ENCODE data around the gene LCMT1. TPM values are rescaled to one million over a fixed set of nuclear protein-coding genes. Genes with fewer than 3 reads are reported as not detected.
"Not testable (repeated sequence)": the region's sequence is repeated elsewhere in the genome, so short reads cannot be mapped to it uniquely, and the experiment has no call there.

The LCMT1 gene
- total RNA-seq, 3 donors from 2014 or later (not counting 1 experiment from before 2014, with no cell fraction given): 28.8 to 49.5 (median 43.0) TPM

- H3K9me3 Mint-ChIP-seq: no peaks in the 10 kb centered on the region
- Histone ChIP-seq H3K9me3 (ENCODE audit: control insufficient read depth, insufficient read depth, low read length) (no peaks in the 10 kb centered on the region), H3K36me3 (ENCODE audit: control insufficient read depth, insufficient read depth, low read length) (peaks cover 60% of the 10 kb centered on the region), H3K27ac (ENCODE audit: low read length) (no peak overlapping the region), H3K4me1 (ENCODE audit: control insufficient read depth, insufficient read depth, low read length) (no peaks in the 10 kb centered on the region), H3K4me3 (ENCODE audit: low read length) (no peak overlapping the region), H3K27me3 (ENCODE audit: control insufficient read depth, insufficient read depth, low read length) (no peaks in the 10 kb centered on the region)
- no peak for TF ChIP-seq CTCF (IDR thresholded peaks at IDR 0.05)
- H3K27ac Mint-ChIP-seq: no peak overlapping the region
- DNase-seq: no peak
- H3K4me3 Mint-ChIP-seq: no peak overlapping the region
- intact Hi-C loops (cut with micrococcal nuclease): no loop called here
- 77% methylated on average over 4 of the region's 5 CpGs for WGBS (ENCODE audit: insufficient coverage)
- H3K36me3 Mint-ChIP-seq: peaks cover 46% of the 10 kb centered on the region
- no peaks in the 10 kb centered on the region for H3K27me3 Mint-ChIP-seq (ENCODE audit: low read depth in 2 of 2)
- H3K4me1 Mint-ChIP-seq: no peaks in the 10 kb centered on the region
- ATAC-seq: no peak
Observed at GRCh38 chr16:25165284-25165683, 53.7 kb downstream of the LCMT1 start.

DNA sequence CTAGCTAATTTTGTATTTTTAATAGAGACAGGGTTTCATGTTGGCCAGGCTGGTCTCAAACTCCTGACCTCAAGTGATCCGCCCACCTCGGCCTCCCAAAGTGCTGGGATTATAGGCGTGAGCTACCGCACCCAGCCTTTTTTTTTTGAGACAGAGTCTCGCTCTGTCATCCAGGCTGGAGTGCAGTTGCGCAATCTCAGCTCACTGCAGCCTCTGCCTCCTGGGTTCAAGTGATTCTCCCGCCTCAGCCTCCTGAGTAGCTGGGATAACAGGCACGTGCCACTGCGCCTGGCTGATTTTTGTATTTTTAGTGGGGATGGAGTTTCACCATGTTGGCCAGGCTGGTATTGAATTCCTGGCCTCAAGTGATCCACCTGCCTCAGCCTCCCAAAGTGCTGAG, 56.4 kb downstream of the LCMT1 start:
- intact Hi-C loops (cut with micrococcal nuclease); H3K27me3 ChIP-seq (ENCODE audit: control insufficient read depth, insufficient read depth, low read length); H3K9me3 Mint-ChIP-seq; H3K4me1 Mint-ChIP-seq; H3K27me3 Mint-ChIP-seq (ENCODE audit: low read depth in 2 of 2); H3K4me1 ChIP-seq (ENCODE audit: control insufficient read depth, insufficient read depth, low read length); H3K4me3 ChIP-seq (ENCODE audit: low read length); H3K27ac ChIP-seq (ENCODE audit: low read length); H3K9me3 ChIP-seq (ENCODE audit: control insufficient read depth, insufficient read depth, low read length); H3K27ac Mint-ChIP-seq; DNase-seq; ATAC-seq; H3K4me3 Mint-ChIP-seq: not testable (repeated sequence)
- H3K36me3 Mint-ChIP-seq: peaks cover 42% of the 10 kb centered on the region
- H3K36me3 ChIP-seq (ENCODE audit: control insufficient read depth, insufficient read depth, low read length): peaks cover 57% of the 10 kb centered on the region
- 98% methylated on average over 9 of the region's 9 CpGs for WGBS (ENCODE audit: insufficient coverage)

GRCh38 chr16:25171390-25171789, 59.8 kb downstream of the LCMT1 start:
- WGBS (ENCODE audit: insufficient coverage): 91% methylated on average over 5 of the region's 5 CpGs
- intact Hi-C loops (cut with micrococcal nuclease): no loop called here
- H3K36me3 ChIP-seq (ENCODE audit: control insufficient read depth, insufficient read depth, low read length): peaks cover 48% of the 10 kb centered on the region
- DNase-seq: no peak
- ATAC-seq: no peak
- H3K9me3 Mint-ChIP-seq: no peaks in the 10 kb centered on the region
- H3K27ac ChIP-seq (ENCODE audit: low read length): no peak overlapping the region
- H3K4me1 ChIP-seq (ENCODE audit: control insufficient read depth, insufficient read depth, low read length): no peaks in the 10 kb centered on the region
- H3K36me3 Mint-ChIP-seq: peaks cover 37% of the 10 kb centered on the region
- H3K4me1 Mint-ChIP-seq: no peaks in the 10 kb centered on the region
- no peak overlapping the region for H3K27ac Mint-ChIP-seq
- H3K27me3 Mint-ChIP-seq (ENCODE audit: low read depth in 2 of 2): no peaks in the 10 kb centered on the region
- H3K9me3 ChIP-seq (ENCODE audit: control insufficient read depth, insufficient read depth, low read length): no peaks in the 10 kb centered on the region
- H3K4me3 Mint-ChIP-seq: no peak overlapping the region
- TF ChIP-seq CTCF (IDR thresholded peaks at IDR 0.05): no peak
- H3K27me3 ChIP-seq (ENCODE audit: control insufficient read depth, insufficient read depth, low read length): no peaks in the 10 kb centered on the region
- no peak overlapping the region for H3K4me3 ChIP-seq (ENCODE audit: low read length)

DNA sequence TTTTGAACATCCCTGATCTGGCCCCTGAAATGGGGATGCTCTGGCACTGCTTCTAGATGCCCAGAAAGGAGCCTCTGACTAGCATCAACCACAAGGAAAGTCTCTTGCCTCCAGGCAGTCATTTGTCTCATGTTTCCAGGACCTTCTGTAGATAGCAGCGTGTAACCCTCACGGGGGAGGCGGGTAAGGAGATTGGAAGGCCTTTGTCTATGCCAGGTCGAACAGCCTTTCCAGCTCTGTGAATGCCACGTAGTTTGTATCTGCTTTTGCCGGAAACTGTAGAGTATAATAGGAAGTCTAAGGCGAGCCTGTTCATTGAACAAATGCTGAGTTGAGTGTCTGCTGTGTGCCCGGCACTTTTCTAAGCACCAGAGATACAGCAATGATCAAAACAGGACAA, 61.3 kb downstream of the LCMT1 start:
- Mint-ChIP-seq H3K27me3 (ENCODE audit: low read depth in 2 of 2) (no peaks in the 10 kb centered on the region), H3K4me3 (no peak overlapping the region), H3K4me1 (peaks cover under 1% of the 10 kb centered on the region in 2 donors), H3K36me3 (peaks cover 28% of the 10 kb centered on the region), H3K9me3 (no peaks in the 10 kb centered on the region), H3K27ac (no peak overlapping the region)
- no peak for TF ChIP-seq CTCF (IDR thresholded peaks at IDR 0.05)
- intact Hi-C loops (cut with micrococcal nuclease): no loop called here
- WGBS (ENCODE audit: insufficient coverage): 96% methylated on average over 8 of the region's 8 CpGs
- ATAC-seq (no peak), DNase-seq (no peak)
- Histone ChIP-seq H3K4me1 (ENCODE audit: control insufficient read depth, insufficient read depth, low read length) (peaks cover 2% of the 10 kb centered on the region), H3K4me3 (ENCODE audit: low read length) (no peak overlapping the region), H3K27me3 (ENCODE audit: control insufficient read depth, insufficient read depth, low read length) (no peaks in the 10 kb centered on the region), H3K27ac (ENCODE audit: low read length) (no peak overlapping the region), H3K9me3 (ENCODE audit: control insufficient read depth, insufficient read depth, low read length) (no peaks in the 10 kb centered on the region), H3K36me3 (ENCODE audit: control insufficient read depth, insufficient read depth, low read length) (peaks cover 38% of the 10 kb centered on the region)
